ENCODE results near the gene LARP4.

- TF ChIP-seq EZH2 (IDR thresholded peaks at IDR 0.05; ENCODE audit: insufficient read depth, poor library complexity, severe bottlenecking): no peak
- no peak for TF ChIP-seq EZH2phosphoT487 (IDR thresholded peaks at IDR 0.05; ENCODE audit: insufficient read depth, low read depth)
These were observed 39.6 kb downstream of the LARP4 start for GRCh38 chr12:50440288-50440687.

Data from GM23248 (cell line).